ENCODE data around the gene COL1A2. TPM values are rescaled to one million over a fixed set of nuclear protein-coding genes. Genes with fewer than 3 reads are reported as not detected.

Gene COL1A2
- total RNA-seq, 4 donors from 2014 or later: 29.9 to 124 (median 61.3) TPM

DNA sequence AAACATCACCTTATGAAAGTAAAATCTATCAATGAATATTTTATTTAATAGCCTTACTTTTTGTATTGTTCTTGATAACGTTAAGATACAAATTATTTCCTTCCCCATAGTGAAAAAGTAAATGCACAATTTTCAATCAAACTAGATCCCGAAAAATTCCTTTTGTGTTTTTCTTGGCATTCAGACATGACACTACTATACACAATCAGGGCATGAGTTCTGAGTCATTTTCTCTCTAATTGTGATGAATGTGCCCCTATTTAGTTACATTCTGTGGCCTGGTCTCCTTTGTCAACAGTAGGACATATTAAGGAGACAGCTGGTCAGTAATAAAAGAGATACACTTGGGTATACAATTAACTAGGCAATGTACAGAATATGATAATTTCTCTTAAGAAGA is 19.8 kb downstream of the COL1A2 start:
- Histone ChIP-seq H3K36me3 (peaks cover 11% of the 10 kb centered on the region), H3K9me3 (no peaks in the 10 kb centered on the region), H3K27ac (no peak overlapping the region), H3K4me1 (peaks cover 9% of the 10 kb centered on the region), H3K27me3 (no peaks in the 10 kb centered on the region), H3K4me3 (no peak overlapping the region)
- DNase-seq (ENCODE audit: low spot score in 2 of 2): no peak
- 47% methylated on average over 2 of the region's 2 CpGs for WGBS
- no peak for TF ChIP-seq POLR2AphosphoS5 (IDR thresholded peaks at IDR 0.05)
- TF ChIP-seq CTCF (IDR thresholded peaks at IDR 0.05): no peak
- no peak for TF ChIP-seq EP300 (IDR thresholded peaks at IDR 0.05)
- TF ChIP-seq POLR2A (IDR thresholded peaks at IDR 0.05): no peak

DNA sequence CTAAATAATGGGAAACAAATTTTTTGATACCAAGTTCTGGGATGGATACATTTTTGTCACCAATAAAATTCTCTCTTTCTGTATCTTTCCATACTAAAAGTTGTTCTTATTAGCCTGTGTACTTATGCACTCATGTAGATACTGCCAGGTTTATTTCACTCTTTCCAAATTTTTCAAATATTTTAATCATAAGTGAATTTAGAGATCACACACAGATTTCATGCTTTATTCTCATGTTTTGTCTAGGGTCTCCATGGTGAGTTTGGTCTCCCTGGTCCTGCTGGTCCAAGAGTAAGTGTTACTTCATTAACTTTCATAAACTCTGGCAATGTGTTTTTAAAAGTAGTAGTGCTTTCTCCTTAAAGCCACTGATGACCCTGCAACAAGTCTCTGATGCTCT is 20.3 kb downstream of the COL1A2 start:
- TF ChIP-seq CTCF (IDR thresholded peaks at IDR 0.05) (no peak), EP300 (IDR thresholded peaks at IDR 0.05) (no peak), POLR2AphosphoS5 (IDR thresholded peaks at IDR 0.05) (no peak), POLR2A (IDR thresholded peaks at IDR 0.05) (no peak)
- no peak overlapping the region for H3K27ac ChIP-seq
- DNase-seq (ENCODE audit: low spot score in 2 of 2): no peak
- H3K4me3 ChIP-seq: no peak overlapping the region
- peaks cover 9% of the 10 kb centered on the region for H3K36me3 ChIP-seq
- H3K9me3 ChIP-seq: no peaks in the 10 kb centered on the region
- H3K27me3 ChIP-seq: no peaks in the 10 kb centered on the region
- peaks cover 9% of the 10 kb centered on the region for H3K4me1 ChIP-seq

- no peak for DNase-seq (ENCODE audit: low spot score in 2 of 2)
- H3K9me3 ChIP-seq: no peaks in the 10 kb centered on the region
- H3K36me3 ChIP-seq: peaks cover 6% of the 10 kb centered on the region
- 66% methylated on average over 1 of the region's 1 CpG for WGBS
- TF ChIP-seq POLR2AphosphoS5 (IDR thresholded peaks at IDR 0.05) (no peak), POLR2A (IDR thresholded peaks at IDR 0.05) (no peak), CTCF (IDR thresholded peaks at IDR 0.05) (no peak), EP300 (IDR thresholded peaks at IDR 0.05) (no peak)
- peaks cover 7% of the 10 kb centered on the region for H3K4me1 ChIP-seq
- no peak overlapping the region for H3K4me3 ChIP-seq
- peak overlapping the region; percentile 49 for H3K27ac ChIP-seq
- no peaks in the 10 kb centered on the region for H3K27me3 ChIP-seq
Observed at GRCh38 chr7:94417306-94417705, 22.6 kb downstream of the COL1A2 start.

GRCh38 chr7:94417901-94418300 is 23.2 kb downstream of the COL1A2 start:
- H3K4me3 ChIP-seq: no peak overlapping the region
- DNase-seq (ENCODE audit: low spot score in 2 of 2): no peak
- H3K27me3 ChIP-seq: no peaks in the 10 kb centered on the region
- WGBS: 79% methylated on average over 3 of the region's 3 CpGs
- H3K4me1 ChIP-seq: peaks cover 7% of the 10 kb centered on the region
- H3K27ac ChIP-seq: peak overlapping the region; percentile 49
- no peak for TF ChIP-seq POLR2A (IDR thresholded peaks at IDR 0.05)
- no peak for TF ChIP-seq CTCF (IDR thresholded peaks at IDR 0.05)
- TF ChIP-seq EP300 (IDR thresholded peaks at IDR 0.05): no peak
- peak in 1 of 3 donors; percentile 36 for TF ChIP-seq POLR2AphosphoS5 (IDR thresholded peaks at IDR 0.05)
- peaks cover 10% of the 10 kb centered on the region for H3K36me3 ChIP-seq
- H3K9me3 ChIP-seq: no peaks in the 10 kb centered on the region

DNA sequence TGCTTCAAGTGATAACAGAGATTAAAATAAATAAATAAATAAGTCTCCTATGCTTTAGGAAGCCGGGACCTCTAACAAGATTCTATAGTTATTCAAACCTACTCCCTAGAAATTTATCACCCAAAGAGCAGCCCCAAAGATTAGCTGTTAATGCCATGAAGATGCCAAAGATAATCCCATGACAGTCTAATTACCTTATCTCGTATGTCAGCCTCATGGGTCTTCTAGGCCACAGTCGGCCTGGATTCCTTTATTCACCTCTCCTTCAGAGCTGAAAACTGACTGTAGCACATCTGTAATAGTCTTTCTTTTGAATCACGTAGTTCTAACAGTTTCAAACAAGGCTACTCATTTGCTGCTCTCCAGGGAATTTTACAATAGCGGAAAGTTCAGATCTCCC is 24.2 kb downstream of the COL1A2 start:
- Histone ChIP-seq H3K4me3 (no peak overlapping the region), H3K36me3 (peaks cover 14% of the 10 kb centered on the region), H3K4me1 (peaks cover 3% of the 10 kb centered on the region), H3K27me3 (no peaks in the 10 kb centered on the region), H3K9me3 (no peaks in the 10 kb centered on the region), H3K27ac (peak overlapping the region; percentile 35)
- DNase-seq (ENCODE audit: low spot score in 2 of 2): no peak
- no peak for TF ChIP-seq EP300 (IDR thresholded peaks at IDR 0.05)
- TF ChIP-seq POLR2A (IDR thresholded peaks at IDR 0.05): no peak
- no peak for TF ChIP-seq CTCF (IDR thresholded peaks at IDR 0.05)
- no peak for TF ChIP-seq POLR2AphosphoS5 (IDR thresholded peaks at IDR 0.05)
- 64% methylated on average over 5 of the region's 5 CpGs for WGBS

All from suprapubic skin (tissue), 4 donors.